Liver (tissue), 9 donors: ENCODE measurements around the gene PDLIM5. TPM values are rescaled to one million over a fixed set of nuclear protein-coding genes. Genes with fewer than 3 reads are reported as not detected.

Experiments
- DNase-seq: peaks from one replicate; pipeline ENCODE4 v3.0.0-alpha.2; 2017; ENCODE audit warnings: low spot score
- H3K27ac ChIP-seq, 2 donors: one replicate each; pipeline ENCODE4 v1.7.0; 2013; ENCODE audit warnings: inconsistent platforms in 2 of 2, low read length in 2 of 2, control low read depth in 1 of 2, low read depth in 1 of 2, mild to moderate bottlenecking in 1 of 2
- H3K27me3 ChIP-seq, 4 donors: one replicate each; pipeline versions ENCODE4 v1.6.1 to v1.7.0; 2013; ENCODE audit warnings: low read length in 3 of 4, inconsistent platforms in 1 of 4, mild to moderate bottlenecking in 1 of 4, moderate library complexity in 1 of 4; ENCODE audit not compliant: control insufficient read depth in 4 of 4, insufficient read depth in 4 of 4
- H3K36me3 ChIP-seq, 4 donors: one replicate each; pipeline versions ENCODE4 v1.6.1 to v1.7.0; 2013; ENCODE audit warnings: low read length in 3 of 4, mild to moderate bottlenecking in 3 of 4, low read depth in 1 of 4, moderate library complexity in 1 of 4; ENCODE audit not compliant: control insufficient read depth in 4 of 4, insufficient read depth in 3 of 4
- H3K4me1 ChIP-seq, 4 donors: one replicate each; pipeline versions ENCODE4 v1.6.1 to v1.7.0; 2013; ENCODE audit warnings: low read length in 3 of 4, mild to moderate bottlenecking in 3 of 4, moderate library complexity in 1 of 4; ENCODE audit not compliant: control insufficient read depth in 4 of 4, insufficient read depth in 4 of 4
- H3K4me3 ChIP-seq, 3 donors: one replicate each; pipeline versions ENCODE4 v1.6.1 to v1.7.0; 2013; ENCODE audit warnings: low read length in 3 of 3, control low read depth in 1 of 3, low read depth in 1 of 3, mild to moderate bottlenecking in 1 of 3
- H3K9ac ChIP-seq, 2 donors: one replicate each; pipeline ENCODE4 v1.7.0; 2013; ENCODE audit warnings: low read length in 2 of 2, mild to moderate bottlenecking in 2 of 2, moderate library complexity in 2 of 2, control low read depth in 1 of 2, low read depth in 1 of 2
- H3K9me3 ChIP-seq, 4 donors: one replicate each; pipeline versions ENCODE4 v1.6.1 to v1.7.0; 2013; ENCODE audit warnings: low read length in 3 of 4; ENCODE audit not compliant: control insufficient read depth in 4 of 4
- FOXA1 ChIP-seq: IDR thresholded peaks from 2 replicates; pipeline ENCODE4 v1.6.1; 2016; ENCODE audit warnings: antibody characterized with exemption
- FOXA2 ChIP-seq: IDR thresholded peaks from 2 replicates; pipeline ENCODE4 v1.6.1; 2016; ENCODE audit warnings: antibody characterized with exemption
- GABPA ChIP-seq, 2 donors: IDR thresholded peaks in 1 of 2; conservative IDR thresholded peaks in 1 of 2; 2 replicates each; pipeline ENCODE4 v1.6.1; 2016; ENCODE audit warnings: antibody characterized with exemption in 2 of 2, mild to moderate bottlenecking in 1 of 2, moderate library complexity in 1 of 2
- HNF4A ChIP-seq, 2 donors: conservative IDR thresholded peaks; 2 replicates each; pipeline ENCODE4 v1.6.1; 2016; ENCODE audit warnings: antibody characterized with exemption in 2 of 2, mild to moderate bottlenecking in 2 of 2
- HNF4G ChIP-seq: IDR thresholded peaks from 2 replicates; pipeline ENCODE4 v1.6.1; 2016; ENCODE audit warnings: antibody characterized with exemption
- JUND ChIP-seq, 2 donors: IDR thresholded peaks; 2 replicates each; pipeline ENCODE4 v1.6.1; 2016; ENCODE audit warnings: antibody characterized with exemption in 2 of 2
- NR2F2 ChIP-seq: IDR thresholded peaks from 2 replicates; pipeline ENCODE4 v1.6.1; 2016; ENCODE audit warnings: antibody characterized with exemption
- RAD21 ChIP-seq, 2 donors: IDR thresholded peaks; 2 replicates each; pipeline ENCODE4 v1.6.1; 2016; ENCODE audit warnings: antibody characterized with exemption in 2 of 2, mild to moderate bottlenecking in 2 of 2
- RXRA ChIP-seq, 2 donors: IDR thresholded peaks; 2 replicates each; pipeline ENCODE4 v1.6.1; 2017 to 2018; ENCODE audit warnings: antibody characterized with exemption in 2 of 2, mild to moderate bottlenecking in 1 of 2
- SP1 ChIP-seq: IDR thresholded peaks from 2 replicates; pipeline ENCODE4 v1.6.1; 2018; ENCODE audit warnings: antibody characterized with exemption, mild to moderate bottlenecking
- TAF1 ChIP-seq: conservative IDR thresholded peaks from 2 replicates; pipeline ENCODE4 v1.6.1; 2016; ENCODE audit warnings: antibody characterized with exemption, mild to moderate bottlenecking
- YY1 ChIP-seq: IDR thresholded peaks from 2 replicates; pipeline ENCODE4 v1.6.1; 2016; ENCODE audit warnings: antibody characterized with exemption, mild to moderate bottlenecking
- WGBS: extraction: QIAGEN DNeasy Blood & Tissue Kit; methylation state at CpG from one replicate; pipeline ENCODE4 v1.1.7; 2013; 5-methylcytosine and 5-hydroxymethylcytosine counted together
- polyA plus RNA-seq, 2 donors: library from polyadenylated mRNA; stranded (reverse) in 1 of 2; unstranded in 1 of 2; fragments of 200-250 nt in 1 of 2; fragments of >200 nt in 1 of 2; fragmentation: Nextera tagmentation in 1 of 2; extraction: Ambion mirVana in 1 of 2; gene quantifications; one replicate each; pipeline versions ENCODE4 v1.2.1 to v1.2.3, GENCODE V29; 2013 to 2015
- total RNA-seq, 2 donors: library from RNA; depleted of rRNA; stranded (reverse); fragments of >200 nt; gene quantifications; one replicate each; pipeline ENCODE4 v1.2.3, GENCODE V29; 2014
- TF ChIP-seq, protein P1 (sequence below): IDR thresholded peaks from 2 replicates; pipeline ENCODE4 v1.6.1; 2016; ENCODE audit warnings: antibody characterized with exemption
- TF ChIP-seq, protein P2 (sequence below): IDR thresholded peaks from 2 replicates; pipeline ENCODE4 v1.6.1; 2016; ENCODE audit warnings: antibody characterized with exemption
- TF ChIP-seq, protein P3 (sequence below): IDR thresholded peaks from 2 replicates; pipeline ENCODE4 v1.6.1; 2016; ENCODE audit warnings: antibody characterized with exemption
- TF ChIP-seq, protein P4 (sequence below): fragments of 150-350 bp; IDR thresholded peaks from 2 replicates; pipeline ENCODE4 v1.5.1; 2017; ENCODE audit warnings: improper control_type of control experiment, low read depth, low read length; ENCODE audit not compliant: missing input control
- donor health status: healthy.
- donor health status: healthy.
- donor health status: healthy.
- donor health status: healthy.
- donor health status: healthy.

Gene PDLIM5
- total and polyA plus RNA-seq, 4 donors, result 19.1 to 114 (median 67.8) TPM

DNA sequence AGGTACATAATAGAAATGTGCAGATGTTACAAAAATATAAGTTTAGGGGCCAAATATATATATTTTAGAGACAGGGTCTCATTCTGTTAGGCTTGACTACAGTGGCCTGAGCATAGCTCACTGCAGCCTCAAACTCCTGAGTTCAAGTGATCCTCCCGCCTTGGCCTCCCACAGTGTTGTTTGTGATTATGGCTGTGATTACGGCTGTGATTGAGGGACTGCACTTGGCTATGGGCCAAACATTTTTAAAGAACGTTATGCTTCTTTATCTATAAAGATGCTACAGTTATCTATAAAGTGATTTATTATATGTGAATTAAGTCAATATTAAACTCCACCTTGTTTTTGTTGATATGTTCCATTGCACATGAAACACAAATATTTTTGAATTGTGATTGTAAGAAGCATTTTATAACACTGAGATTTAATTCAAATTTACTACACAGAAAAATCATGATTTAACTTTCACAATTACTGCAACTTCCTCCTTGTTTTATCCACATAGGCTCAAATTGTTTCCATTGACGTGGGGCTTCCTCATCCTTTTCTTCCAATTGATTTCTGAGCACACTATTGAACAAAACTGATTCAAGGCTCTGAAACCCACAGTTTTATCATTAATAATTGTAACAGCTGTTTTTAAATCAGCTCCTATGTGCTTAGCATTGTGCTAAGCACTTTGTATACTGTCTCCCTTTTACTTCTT, 237.6 kb downstream of the PDLIM5 start:
- no peaks in the 10 kb centered on the region for H3K36me3 ChIP-seq
- WGBS, result 70% methylated on average over 4 of the region's 4 CpGs
- no peaks in the 10 kb centered on the region for H3K9me3 ChIP-seq
- no peak overlapping the region for H3K9ac ChIP-seq
- no peak overlapping the region for H3K27ac ChIP-seq
- no peak overlapping the region for H3K4me3 ChIP-seq
- TF ChIP-seq, protein P1, sequence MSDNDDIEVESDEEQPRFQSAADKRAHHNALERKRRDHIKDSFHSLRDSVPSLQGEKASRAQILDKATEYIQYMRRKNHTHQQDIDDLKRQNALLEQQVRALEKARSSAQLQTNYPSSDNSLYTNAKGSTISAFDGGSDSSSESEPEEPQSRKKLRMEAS, result no peak
- TF ChIP-seq TAF1, result no peak
- TF ChIP-seq HNF4A (conservative IDR thresholded peaks at IDR 0.05), result no peak
- no peak for TF ChIP-seq JUND (IDR thresholded peaks at IDR 0.05)
- DNase-seq, result no peak
- H3K27me3 ChIP-seq, result no peaks in the 10 kb centered on the region
- H3K4me1 ChIP-seq, result no peaks in the 10 kb centered on the region

DNA sequence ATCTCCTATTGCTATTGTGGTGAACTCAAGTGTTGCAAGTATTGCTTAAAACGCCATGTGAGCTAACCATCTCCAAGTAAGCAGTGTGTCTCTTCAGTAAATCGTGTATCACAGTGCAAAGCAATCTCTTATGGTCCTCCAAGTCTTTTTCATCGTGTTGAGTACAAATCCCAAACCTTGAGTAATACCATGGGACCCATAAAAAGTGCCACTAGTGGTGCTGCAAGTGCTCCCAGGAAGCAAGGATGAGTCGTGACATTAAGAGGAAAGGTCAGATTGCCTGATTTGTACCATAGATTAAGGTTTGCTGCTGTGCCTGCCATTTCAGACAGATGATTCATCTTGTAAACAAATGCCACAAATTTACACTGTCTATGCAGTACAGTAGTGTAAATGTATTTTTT, 239.1 kb downstream of the PDLIM5 start:
- Histone ChIP-seq H3K9ac (no peak overlapping the region), H3K36me3 (no peaks in the 10 kb centered on the region), H3K9me3 (no peaks in the 10 kb centered on the region), H3K4me1 (no peaks in the 10 kb centered on the region), H3K27ac (no peak overlapping the region), H3K27me3 (no peaks in the 10 kb centered on the region), H3K4me3 (no peak overlapping the region)
- 69% methylated on average over 4 of the region's 4 CpGs for WGBS
- TF ChIP-seq TAF1 (no peak), GABPA (IDR thresholded peaks at IDR 0.05 in 1 of 2, conservative IDR thresholded peaks at IDR 0.05 in 1 of 2) (no peak), SP1 (no peak), JUND (IDR thresholded peaks at IDR 0.05) (no peak), NR2F2 (no peak), RXRA (IDR thresholded peaks at IDR 0.05) (no peak), HNF4A (conservative IDR thresholded peaks at IDR 0.05) (no peak), FOXA2 (no peak), HNF4G (no peak)
- TF ChIP-seq, protein P2, sequence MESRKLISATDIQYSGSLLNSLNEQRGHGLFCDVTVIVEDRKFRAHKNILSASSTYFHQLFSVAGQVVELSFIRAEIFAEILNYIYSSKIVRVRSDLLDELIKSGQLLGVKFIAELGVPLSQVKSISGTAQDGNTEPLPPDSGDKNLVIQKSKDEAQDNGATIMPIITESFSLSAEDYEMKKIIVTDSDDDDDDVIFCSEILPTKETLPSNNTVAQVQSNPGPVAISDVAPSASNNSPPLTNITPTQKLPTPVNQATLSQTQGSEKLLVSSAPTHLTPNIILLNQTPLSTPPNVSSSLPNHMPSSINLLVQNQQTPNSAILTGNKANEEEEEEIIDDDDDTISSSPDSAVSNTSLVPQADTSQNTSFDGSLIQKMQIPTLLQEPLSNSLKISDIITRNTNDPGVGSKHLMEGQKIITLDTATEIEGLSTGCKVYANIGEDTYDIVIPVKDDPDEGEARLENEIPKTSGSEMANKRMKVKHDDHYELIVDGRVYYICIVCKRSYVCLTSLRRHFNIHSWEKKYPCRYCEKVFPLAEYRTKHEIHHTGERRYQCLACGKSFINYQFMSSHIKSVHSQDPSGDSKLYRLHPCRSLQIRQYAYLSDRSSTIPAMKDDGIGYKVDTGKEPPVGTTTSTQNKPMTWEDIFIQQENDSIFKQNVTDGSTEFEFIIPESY, result no peak
- TF ChIP-seq, protein P3, sequence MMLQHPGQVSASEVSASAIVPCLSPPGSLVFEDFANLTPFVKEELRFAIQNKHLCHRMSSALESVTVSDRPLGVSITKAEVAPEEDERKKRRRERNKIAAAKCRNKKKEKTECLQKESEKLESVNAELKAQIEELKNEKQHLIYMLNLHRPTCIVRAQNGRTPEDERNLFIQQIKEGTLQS, result no peak
- TF ChIP-seq, protein P1, result no peak
- TF ChIP-seq, protein P4, sequence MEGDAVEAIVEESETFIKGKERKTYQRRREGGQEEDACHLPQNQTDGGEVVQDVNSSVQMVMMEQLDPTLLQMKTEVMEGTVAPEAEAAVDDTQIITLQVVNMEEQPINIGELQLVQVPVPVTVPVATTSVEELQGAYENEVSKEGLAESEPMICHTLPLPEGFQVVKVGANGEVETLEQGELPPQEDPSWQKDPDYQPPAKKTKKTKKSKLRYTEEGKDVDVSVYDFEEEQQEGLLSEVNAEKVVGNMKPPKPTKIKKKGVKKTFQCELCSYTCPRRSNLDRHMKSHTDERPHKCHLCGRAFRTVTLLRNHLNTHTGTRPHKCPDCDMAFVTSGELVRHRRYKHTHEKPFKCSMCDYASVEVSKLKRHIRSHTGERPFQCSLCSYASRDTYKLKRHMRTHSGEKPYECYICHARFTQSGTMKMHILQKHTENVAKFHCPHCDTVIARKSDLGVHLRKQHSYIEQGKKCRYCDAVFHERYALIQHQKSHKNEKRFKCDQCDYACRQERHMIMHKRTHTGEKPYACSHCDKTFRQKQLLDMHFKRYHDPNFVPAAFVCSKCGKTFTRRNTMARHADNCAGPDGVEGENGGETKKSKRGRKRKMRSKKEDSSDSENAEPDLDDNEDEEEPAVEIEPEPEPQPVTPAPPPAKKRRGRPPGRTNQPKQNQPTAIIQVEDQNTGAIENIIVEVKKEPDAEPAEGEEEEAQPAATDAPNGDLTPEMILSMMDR, result no peak
- DNase-seq, result no peak

DNA sequence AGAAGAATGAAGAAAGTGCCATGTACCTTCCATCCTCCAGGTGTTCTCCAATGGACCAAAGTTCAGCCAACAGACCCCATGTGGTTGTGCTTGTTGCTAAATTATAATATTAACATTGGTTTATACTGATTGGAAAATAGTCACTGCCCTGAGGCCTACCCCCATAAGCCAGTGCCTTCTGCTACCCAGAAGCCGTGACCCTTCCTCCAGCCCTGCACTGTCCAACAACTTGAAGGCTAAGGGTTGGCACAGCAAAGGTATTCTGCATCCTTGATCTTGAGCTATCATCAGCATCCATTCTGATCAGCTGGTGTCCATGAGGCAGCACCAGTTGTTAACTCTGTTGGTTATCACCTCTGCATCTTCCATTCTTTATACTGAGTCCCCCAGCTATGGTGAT, 239.8 kb downstream of the PDLIM5 start:
- Histone ChIP-seq H3K36me3 (no peaks in the 10 kb centered on the region), H3K9me3 (no peaks in the 10 kb centered on the region), H3K4me1 (no peaks in the 10 kb centered on the region), H3K9ac (no peak overlapping the region), H3K4me3 (no peak overlapping the region), H3K27me3 (no peaks in the 10 kb centered on the region), H3K27ac (no peak overlapping the region)
- DNase-seq, result no peak
- 97% methylated on average over 1 of the region's 1 CpG for WGBS
- TF ChIP-seq JUND (IDR thresholded peaks at IDR 0.05) (no peak), FOXA1 (no peak), YY1 (no peak), RAD21 (IDR thresholded peaks at IDR 0.05) (no peak), NR2F2 (no peak), RXRA (IDR thresholded peaks at IDR 0.05) (no peak), HNF4A (conservative IDR thresholded peaks at IDR 0.05) (no peak), TAF1 (no peak), SP1 (no peak), GABPA (IDR thresholded peaks at IDR 0.05 in 1 of 2, conservative IDR thresholded peaks at IDR 0.05 in 1 of 2) (no peak), HNF4G (no peak), FOXA2 (no peak)
- TF ChIP-seq, protein P4, result no peak
- TF ChIP-seq, protein P3, result no peak
- TF ChIP-seq, protein P2, result no peak
